Measurements from ENCODE around the gene HAX1. TPM values are rescaled to one million over a fixed set of nuclear protein-coding genes. Genes with fewer than 3 reads are reported as not detected.

HAX1 gene
- polyA plus RNA-seq, 10 donors = 61.4 to 78.2 (median 69.1) TPM

DNA sequence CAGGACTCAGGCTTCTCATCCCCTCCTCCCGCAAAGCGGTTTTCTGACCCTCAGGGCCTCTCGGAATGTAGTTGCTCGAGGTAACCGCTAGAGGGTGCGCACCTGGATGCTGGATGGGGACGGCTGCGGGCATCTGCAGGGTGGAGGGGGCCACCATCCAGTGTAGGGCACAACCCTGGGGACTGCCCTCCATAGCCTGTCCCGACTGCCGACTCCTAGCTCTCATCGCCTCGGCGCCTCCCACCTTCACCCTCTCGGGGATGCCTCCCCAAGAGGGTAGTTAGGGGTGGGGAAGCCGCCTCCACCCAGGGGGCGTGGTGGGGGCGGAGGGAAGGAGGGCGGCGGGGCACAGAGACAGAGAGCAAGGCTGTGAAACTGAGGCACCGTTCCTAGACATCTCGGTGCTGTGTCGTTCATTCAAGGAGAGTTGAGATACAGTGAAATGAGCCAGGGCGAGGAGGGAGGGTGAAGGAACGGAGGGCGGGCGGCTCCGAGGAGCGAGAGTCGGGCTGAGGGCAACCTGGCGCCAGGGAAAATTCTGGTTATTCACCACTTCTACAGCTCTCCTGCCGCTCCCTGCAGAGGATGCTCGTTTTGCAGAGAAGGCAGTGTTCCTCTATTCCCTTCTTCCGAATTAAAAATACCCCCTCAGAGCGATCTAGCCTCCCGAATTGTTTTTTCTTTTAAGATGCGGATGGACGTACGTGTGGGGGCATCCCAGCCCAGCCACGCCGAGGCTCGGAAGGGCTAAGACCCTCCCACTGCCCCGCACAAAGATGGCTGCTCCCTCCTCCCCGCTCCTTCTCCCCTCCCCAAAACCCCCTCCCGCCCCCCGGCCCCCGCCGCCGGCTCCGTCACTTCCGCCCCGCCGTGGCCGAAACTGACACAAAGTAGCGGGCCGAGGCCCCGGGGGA is 52.5 kb downstream of the HAX1 start, which contains the start of gene ATP8B2:
ATP8B2 (plus strand) TSS at position 857 of the 914 bp plus-strand sequence. CDS start 2,617 bp downstream, outside the sequence.
- DNase-seq = peak; percentile 74 to 95 (median 91)

Other genes with a start within 250 kb of the HAX1 start
- gene NUP210L, start 117.6 kb upstream of the HAX1 start, polyA plus RNA-seq (ENCODE audit: insufficient read length in 10 of 10) = under 1 TPM in 6 of 10 donors, not detected in 4; 0.07 to 0.18 (median 0.09) TPM
- gene TPM3, start 80.5 kb upstream of the HAX1 start, polyA plus RNA-seq (ENCODE audit: insufficient read length in 10 of 10) = 100 to 1,000 TPM; 271 to 851 (median 615) TPM
- not detected for gene CFAP141, start 66.3 kb upstream of the HAX1 start, polyA plus RNA-seq (ENCODE audit: insufficient read length in 10 of 10)
- 100 to 1,000 TPM in 8 of 10 donors, 10 to 100 TPM in 2; 94.8 to 131 (median 111) TPM for gene UBAP2L, start 51.7 kb upstream of the HAX1 start, polyA plus RNA-seq (ENCODE audit: insufficient read length in 10 of 10)
- under 1 TPM in 3 of 10 donors, not detected in 7; 0.07 to 0.26 (median 0.16) TPM for gene AQP10, start 48.5 kb downstream of the HAX1 start, polyA plus RNA-seq (ENCODE audit: insufficient read length in 10 of 10)
- 10 to 100 TPM; 20.8 to 30.5 (median 24.8) TPM for gene ATP8B2, start 52.9 kb downstream of the HAX1 start, polyA plus RNA-seq (ENCODE audit: insufficient read length in 10 of 10)
- gene IL6R, start 132.7 kb downstream of the HAX1 start, polyA plus RNA-seq (ENCODE audit: insufficient read length in 10 of 10) = 1 to 10 TPM; 3.1 to 7.6 (median 4.2) TPM
- 1 to 10 TPM; 1.1 to 4.2 (median 1.9) TPM for gene TDRD10, start 229.6 kb downstream of the HAX1 start, polyA plus RNA-seq (ENCODE audit: insufficient read length in 10 of 10)
- gene SHE, start 229.8 kb downstream of the HAX1 start, polyA plus RNA-seq (ENCODE audit: insufficient read length in 10 of 10) = 10 to 100 TPM in 4 of 10 donors, 1 to 10 TPM in 6; 6.3 to 13.3 (median 9.1) TPM